ENCODE measurements around the gene GMIP. TPM values are rescaled to one million over a fixed set of nuclear protein-coding genes. Genes with fewer than 3 reads are reported as not detected.

GMIP gene
- polyA plus RNA-seq, 4 donors, result 5.0 to 6.0 (median 5.4) TPM

DNA sequence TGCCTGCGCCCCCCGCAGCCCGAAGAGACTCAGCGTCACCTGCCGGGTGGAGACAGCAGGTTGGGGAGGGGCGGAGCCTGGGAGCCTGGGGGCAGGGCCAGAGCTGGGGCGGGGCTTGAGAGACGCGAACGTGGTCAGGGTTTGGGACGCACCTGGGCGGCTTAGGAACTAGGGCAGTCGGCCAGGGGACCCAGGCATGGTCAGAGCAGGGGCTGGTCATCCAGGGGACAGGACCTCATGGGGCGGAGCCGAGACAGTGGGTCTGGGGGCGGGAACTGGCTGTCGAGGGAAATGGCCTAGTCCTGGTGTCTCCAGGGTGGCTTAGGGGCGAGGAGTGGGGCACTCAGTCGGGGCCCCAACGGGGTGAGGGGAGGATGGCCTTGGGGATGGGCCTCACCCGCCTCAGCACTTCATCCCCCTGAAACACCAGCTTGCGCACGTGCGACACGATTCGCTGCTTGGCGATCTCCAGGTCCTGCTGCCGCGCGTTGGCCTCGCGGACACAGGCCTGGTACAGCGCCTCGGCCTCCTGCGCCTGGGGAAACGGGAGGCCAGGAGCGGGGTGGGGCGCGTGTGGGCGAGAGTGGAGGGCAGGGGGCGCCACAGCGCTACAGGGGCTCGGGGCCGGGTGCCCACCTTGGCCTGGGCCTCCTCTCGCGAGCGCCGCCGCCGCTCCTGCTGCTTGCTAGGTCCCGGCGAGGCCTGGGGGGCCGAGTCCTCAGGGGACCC is 5.8 kb downstream of the GMIP start:
- no peak for DNase-seq (ENCODE audit: low read depth in 4 of 4, low spot score in 3 of 4)

DNA sequence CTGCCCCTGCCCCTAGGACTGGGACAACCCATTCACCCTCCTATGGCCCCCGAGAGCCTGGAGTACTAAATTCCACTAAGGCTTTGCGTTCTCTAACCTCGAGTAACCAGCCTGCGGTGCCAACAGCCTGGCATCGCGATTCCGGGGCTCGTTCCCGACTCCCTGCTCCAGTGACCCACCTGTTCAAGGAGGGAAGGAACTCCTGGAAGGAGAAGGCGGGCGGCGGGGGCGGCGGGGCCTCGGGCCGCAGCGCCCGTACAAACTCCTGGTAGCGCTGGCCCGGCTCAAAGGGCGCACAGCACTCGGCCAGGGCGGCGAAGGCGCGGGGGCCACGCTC is 6.3 kb downstream of the GMIP start:
- DNase-seq (ENCODE audit: low read depth in 4 of 4, low spot score in 3 of 4), result no peak

GRCh38 chr19:19636573-19637185 is 6.8 kb downstream of the GMIP start:
- DNase-seq (ENCODE audit: low read depth in 4 of 4, low spot score in 3 of 4), result no peak

DNA sequence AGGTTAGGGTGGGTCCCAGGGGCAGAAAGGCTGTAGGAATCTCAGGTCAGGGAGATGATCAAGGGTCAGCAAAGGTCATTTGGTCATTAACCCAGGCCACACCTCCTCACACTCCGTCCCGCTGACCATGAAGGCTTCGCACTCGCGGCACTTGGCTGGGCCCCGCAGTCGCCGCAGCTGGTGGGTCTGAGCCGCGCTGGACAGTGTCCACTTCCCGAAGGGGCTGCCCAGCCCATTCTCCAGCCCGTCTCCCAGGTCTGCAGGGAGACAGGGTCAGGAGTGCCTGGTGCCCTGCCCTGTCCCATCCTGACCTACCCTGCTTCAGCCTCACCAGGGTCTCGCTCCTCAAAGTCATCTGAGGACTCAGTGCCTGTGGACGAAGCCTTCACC is 8.1 kb downstream of the GMIP start:
- no peak for DNase-seq (ENCODE audit: low read depth in 4 of 4, low spot score in 3 of 4)

DNA sequence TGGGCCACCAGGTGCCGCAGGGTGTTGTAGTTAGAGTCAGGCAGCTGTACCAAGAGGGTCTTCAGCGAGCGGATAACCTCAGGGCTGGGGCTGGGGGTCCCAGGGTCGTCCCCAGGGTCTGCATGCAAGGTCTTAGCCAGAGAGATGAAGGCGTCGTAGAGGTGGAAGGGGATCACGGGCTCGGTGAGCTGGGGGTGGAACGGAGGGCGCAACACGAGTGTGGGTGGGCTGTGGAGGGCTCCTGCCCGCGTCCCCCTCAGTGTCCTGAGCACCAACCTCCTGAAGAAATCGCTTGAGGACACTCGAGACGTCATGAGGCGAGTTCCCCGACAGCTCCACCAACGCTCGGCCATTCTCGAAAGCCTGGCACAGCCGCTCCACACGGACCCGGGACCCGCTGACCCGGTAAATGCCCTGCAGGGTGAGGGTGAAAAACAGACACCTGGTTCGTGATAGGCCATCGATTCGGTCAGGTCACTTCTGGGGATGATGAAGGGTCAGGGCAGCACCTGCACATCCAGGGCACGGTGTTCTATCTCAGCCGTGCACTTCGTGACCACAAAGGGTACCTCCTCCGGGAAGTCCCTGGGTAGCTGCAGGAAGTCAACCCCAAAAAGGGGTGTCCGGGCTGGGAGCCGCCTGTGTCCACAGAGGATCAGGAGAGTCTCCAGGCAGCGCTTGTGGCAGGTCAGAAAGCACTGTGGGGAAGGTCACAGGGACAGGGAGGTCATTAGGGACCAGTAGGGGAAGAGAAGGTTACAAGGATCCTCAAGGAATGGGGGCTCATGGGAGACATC is 8.7 kb downstream of the GMIP start:
- no peak for DNase-seq (ENCODE audit: low read depth in 4 of 4, low spot score in 3 of 4)

GRCh38 chr19:19633711-19634515 is 9.5 kb downstream of the GMIP start:
- no peak for DNase-seq (ENCODE audit: low read depth in 4 of 4, low spot score in 3 of 4)

GRCh38 chr19:19632661-19633060 is 10.8 kb downstream of the GMIP start:
- DNase-seq (ENCODE audit: low read depth in 4 of 4, low spot score in 3 of 4), result no peak

DNA sequence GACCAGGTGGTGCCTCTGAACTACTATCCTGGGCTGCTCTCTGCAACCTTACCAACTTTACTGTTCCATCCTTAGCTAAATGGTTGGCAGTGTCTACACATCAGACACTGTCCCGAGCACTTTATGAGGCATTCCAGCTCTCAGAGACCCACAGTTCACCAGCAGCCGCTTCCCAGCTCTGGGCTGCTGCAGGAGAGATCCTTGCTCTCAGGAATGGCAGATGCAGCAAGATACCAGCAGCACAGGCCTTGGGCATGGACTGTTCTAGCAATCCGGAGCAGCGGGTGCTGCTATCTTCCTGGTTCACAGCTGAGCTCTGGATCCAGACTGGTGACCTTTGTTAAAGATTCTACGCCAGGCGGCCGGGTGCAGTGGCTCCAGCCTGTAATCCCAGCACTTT is 12.1 kb downstream of the GMIP start:
- DNase-seq (ENCODE audit: low read depth in 4 of 4, low spot score in 3 of 4), result no peak

DNA sequence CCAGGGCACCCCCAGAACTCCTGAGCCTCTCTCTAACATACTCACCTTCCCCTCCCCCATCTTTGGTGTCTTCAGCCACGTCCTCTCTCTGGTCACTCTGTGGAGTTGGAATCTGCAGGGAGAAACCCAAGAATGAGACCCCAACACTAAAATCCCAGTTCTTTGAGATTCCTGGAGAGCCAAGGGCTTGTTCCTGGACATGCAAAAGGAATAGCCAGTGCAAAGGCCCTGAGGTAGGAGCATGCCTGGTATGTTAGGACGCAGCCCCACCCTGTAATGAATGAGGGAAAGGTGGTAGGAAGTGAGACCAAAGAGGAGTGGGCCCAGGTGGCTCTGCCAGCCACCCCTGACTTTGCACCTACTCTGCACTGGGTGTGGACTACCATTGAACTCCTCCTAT is 13.0 kb downstream of the GMIP start:
- DNase-seq (ENCODE audit: low read depth in 4 of 4, low spot score in 3 of 4), result no peak

GRCh38 chr19:19630062-19630414 is 13.4 kb downstream of the GMIP start:
- DNase-seq (ENCODE audit: low read depth in 4 of 4, low spot score in 3 of 4), result no peak

- DNase-seq (ENCODE audit: low read depth in 4 of 4, low spot score in 3 of 4), result no peak
Measured at GRCh38 chr19:19628501-19629134, 14.8 kb downstream of the GMIP start.

- no peak for DNase-seq (ENCODE audit: low read depth in 4 of 4, low spot score in 3 of 4)
Measured at GRCh38 chr19:19627621-19628500, 15.6 kb downstream of the GMIP start, which contains the start of gene LPAR2. TSS of gene LPAR2 (minus strand) at chr19:19628220. CDS start at chr19:19627275, 945 bp downstream.

DNA sequence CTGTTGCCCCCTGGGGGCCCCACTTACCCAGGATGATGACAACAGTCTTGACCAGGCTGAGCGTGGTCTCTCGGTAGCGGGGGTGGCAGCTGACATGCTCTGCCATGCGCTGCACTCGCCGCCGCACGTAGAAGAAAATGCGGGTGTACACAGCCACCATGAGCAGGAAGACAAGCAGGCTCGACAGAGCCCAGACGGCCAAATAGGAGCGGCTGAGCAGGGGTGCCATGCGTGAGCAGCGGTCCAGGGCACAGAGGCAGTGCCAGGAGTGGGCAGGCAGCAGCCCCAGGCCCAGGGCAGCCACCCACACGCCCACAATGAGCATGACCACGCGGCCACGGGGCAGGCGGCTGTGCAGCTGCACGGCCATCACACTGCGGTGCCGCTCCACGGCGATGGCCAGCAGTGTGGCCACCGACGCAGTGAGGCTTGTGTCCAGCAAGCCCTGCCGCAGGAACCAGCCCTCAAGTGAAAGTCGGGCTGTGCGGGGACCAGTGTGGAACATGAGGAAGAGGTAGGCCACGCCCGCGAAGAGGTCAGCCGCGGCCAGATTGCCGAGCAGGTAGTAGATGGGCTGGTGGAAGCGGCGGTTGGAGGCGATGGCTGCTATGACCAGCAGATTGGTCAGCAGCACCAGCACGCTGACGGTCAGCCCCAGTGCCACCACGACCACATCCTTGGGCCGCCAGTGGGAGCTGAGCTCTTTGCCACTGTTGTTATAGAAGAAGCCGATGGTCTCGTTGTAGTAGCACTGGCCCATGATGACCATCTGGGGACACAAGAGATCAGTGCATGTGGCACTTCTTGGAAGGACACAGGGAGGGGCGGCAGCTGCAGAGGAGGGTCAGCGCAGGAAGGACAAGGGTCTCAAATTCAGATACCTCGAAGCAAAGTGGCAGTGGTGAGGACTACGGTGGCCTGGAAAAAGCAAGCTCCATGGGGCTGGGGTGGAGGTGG is 16.7 kb downstream of the GMIP start:
- DNase-seq (ENCODE audit: low read depth in 4 of 4, low spot score in 3 of 4), result no peak

DNA sequence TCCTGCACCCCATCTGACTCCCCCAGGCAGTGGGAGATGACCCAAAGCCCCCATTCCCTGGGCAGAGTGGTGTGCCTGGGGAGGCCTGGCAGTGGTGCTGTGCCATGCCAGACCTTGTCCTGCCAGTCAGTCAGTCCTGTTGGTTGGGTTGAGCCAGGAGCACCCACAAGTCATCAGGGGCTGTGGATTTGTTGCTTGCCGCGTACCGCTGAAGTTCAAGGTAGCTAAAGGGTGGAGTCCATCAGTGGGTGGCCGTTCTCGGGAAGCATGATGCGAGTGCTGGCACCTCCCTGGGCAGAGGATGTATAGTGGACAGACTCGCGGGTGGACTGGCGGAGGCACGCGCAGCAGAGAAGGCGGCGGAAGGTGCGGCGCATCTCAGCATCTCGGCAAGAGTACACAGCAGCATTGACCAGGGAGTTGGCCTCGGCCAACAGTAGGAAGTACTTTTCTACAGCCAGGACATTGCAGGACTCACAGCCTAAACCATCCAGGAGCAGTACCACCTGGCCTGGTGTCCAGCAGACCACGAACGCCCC is 19.4 kb downstream of the GMIP start:
- DNase-seq (ENCODE audit: low read depth in 4 of 4, low spot score in 3 of 4), result no peak

- no peak for DNase-seq (ENCODE audit: low read depth in 4 of 4, low spot score in 3 of 4)
Measured at GRCh38 chr19:19623383-19623782, 20.1 kb downstream of the GMIP start.

- no peak for DNase-seq (ENCODE audit: low read depth in 4 of 4, low spot score in 3 of 4)
Measured at GRCh38 chr19:19619849-19620210, 23.6 kb downstream of the GMIP start.

DNA sequence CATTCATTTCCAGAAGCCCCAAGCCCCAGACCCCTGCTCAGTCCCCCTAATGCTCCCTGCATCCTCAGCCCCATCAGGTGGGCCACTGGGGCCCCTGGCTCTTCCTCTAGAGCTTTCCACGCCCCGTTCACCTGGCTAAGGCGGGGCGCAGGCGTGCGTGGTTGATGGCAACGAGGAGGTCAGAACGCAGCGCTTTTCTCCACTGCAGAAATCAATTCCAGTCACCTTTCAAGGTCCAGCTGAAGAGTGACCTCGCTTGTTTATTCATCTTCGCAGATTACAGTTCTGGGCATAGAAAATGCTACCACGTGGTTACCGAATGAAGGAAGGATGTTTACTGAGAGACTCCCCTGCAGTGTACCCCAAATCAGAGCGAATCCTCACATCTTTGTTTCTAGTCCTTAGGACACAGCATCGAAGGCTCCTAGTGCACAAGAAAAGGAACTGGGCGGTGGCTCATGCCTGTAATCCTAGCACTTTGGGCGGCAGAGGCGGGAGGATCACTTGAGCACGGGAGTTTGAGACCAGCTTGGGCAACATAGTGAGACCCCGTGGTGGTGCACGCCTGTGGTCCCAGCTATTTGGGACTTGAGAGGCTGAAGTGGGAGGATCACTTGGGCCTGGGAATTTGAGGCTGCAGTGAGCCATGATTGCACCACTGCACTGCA is 24.1 kb downstream of the GMIP start:
- no peak for DNase-seq (ENCODE audit: low read depth in 4 of 4, low spot score in 3 of 4)

Measured in right renal pelvis (tissue), 4 donors.